Gastrocnemius medialis (tissue), 4 donors: Measurements from ENCODE around the gene CEP170. TPM values are rescaled to one million over a fixed set of nuclear protein-coding genes. Genes with fewer than 3 reads are reported as not detected.
A peak's percentile ranks its signal among the peaks of the same experiment; 100 is the strongest.
"Not testable (repeated sequence)": the region's sequence is repeated elsewhere in the genome, so short reads cannot be mapped to it uniquely, and the experiment has no call there.

Experiments
- ATAC-seq, 2 donors: fragments of 150-250 bp; one replicate each; pipeline ENCODE4 v1.9.1; 2016
- DNase-seq, 2 donors: peaks; one replicate each; pipeline ENCODE4 v3.0.0-alpha.2; 2019
- H3K27ac ChIP-seq, 4 donors: fragments of 200-600 bp; sonication (generic); 1 replicate in 1 of 4; 2 replicates in 3 of 4; pipeline ENCODE4 v1.5.1; 2016 to 2018; ENCODE audit warnings: mild to moderate bottlenecking in 2 of 4, moderate library complexity in 1 of 4
- H3K27me3 ChIP-seq, 3 donors: fragments of 200-600 bp; sonication (generic) in 2 of 3; 1 replicate in 1 of 3; 2 replicates in 2 of 3; pipeline versions ENCODE4 v1.5.1 to v1.6.0; 2016 to 2019; ENCODE audit warnings: mild to moderate bottlenecking in 1 of 3, moderate library complexity in 1 of 3
- H3K36me3 ChIP-seq, 2 donors: fragments of 200-600 bp; sonication (generic) in 1 of 2; one replicate each; pipeline ENCODE4 v1.5.1; 2017 to 2018
- H3K4me1 ChIP-seq, 2 donors: fragments of 200-600 bp; sonication (generic) in 1 of 2; one replicate each; pipeline ENCODE4 v1.5.1; 2016 to 2017; ENCODE audit warnings: mild to moderate bottlenecking in 2 of 2
- H3K4me3 ChIP-seq, 4 donors: fragments of 200-600 bp; sonication (generic) in 3 of 4; 1 replicate in 1 of 4; 2 replicates in 3 of 4; pipeline ENCODE4 v1.5.1; 2016 to 2019; ENCODE audit warnings: mild to moderate bottlenecking in 2 of 4
- H3K9me3 ChIP-seq, 3 donors: fragments of 200-600 bp; sonication (generic) in 2 of 3; 1 replicate in 1 of 3; 2 replicates in 2 of 3; pipeline ENCODE4 v1.5.1; 2016 to 2019
- in situ Hi-C, 4 donors: fragments of 200-750 bp; cut with MboI; loops; one replicate each; pipeline versions ENCODE4 v1.15.0 to v1.8.0; 2017; ENCODE audit warnings: low sequenced_read_pairs in 4 of 4
- intact Hi-C: fragments of 100-400 bp; cut with DNase I; formaldehyde crosslinking; loops from one replicate; pipeline ENCODE4 v1.15.1; 2023; ENCODE audit warnings: low total_unique reads
- total RNA-seq, 4 donors: library from RNA; depleted of rRNA; stranded (reverse); fragments of >200 nt; gene quantifications; one replicate each; pipeline versions ENCODE4 v1.1.0 to v1.2.3, GENCODE V29; 2016

The CEP170 gene
- total RNA-seq, 4 donors from 2014 or later: 13.8 to 36.9 (median 31.1) TPM

GRCh38 chr1:243107171-243107570, 147.9 kb downstream of the CEP170 start:
- H3K27me3 ChIP-seq, H3K4me1 ChIP-seq, in situ Hi-C loops, ATAC-seq, H3K36me3 ChIP-seq, H3K9me3 ChIP-seq, H3K4me3 ChIP-seq, H3K27ac ChIP-seq, DNase-seq, intact Hi-C loops: not testable (repeated sequence)

DNA sequence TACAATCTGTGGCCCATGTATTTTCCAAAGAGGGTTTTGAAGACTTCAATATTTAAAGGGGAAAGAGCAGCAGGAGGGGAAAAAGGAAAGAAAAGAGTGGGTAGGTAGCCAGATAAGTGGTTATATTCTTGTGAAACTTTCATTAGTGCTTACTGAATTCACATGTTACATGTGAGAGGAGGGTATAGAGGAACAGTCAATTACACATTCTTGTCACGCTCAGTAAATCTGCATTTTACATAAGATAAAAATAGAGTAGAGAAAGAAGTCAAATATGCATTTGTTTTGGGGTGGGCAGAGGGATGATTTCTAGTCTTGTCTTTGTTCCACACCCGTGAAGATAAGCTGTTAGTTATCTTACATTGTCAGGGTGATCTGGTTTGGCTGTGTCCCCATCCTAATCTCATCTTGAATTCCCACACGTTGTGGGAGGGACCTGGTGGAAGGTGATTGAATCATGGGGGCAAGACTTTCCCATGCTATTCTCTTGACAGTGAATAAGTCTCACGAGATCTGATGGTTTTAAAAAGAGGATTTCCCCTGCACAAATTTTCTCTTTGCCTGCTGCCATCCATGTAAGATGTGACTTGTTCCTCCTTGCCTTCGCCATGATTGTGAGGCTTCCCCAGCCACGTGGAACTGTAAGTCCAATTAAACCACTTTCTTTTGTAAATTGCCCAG, 149.3 kb downstream of the CEP170 start:
- H3K4me1 ChIP-seq, H3K36me3 ChIP-seq, H3K27ac ChIP-seq, H3K4me3 ChIP-seq, H3K9me3 ChIP-seq, DNase-seq, H3K27me3 ChIP-seq, ATAC-seq, intact Hi-C loops, in situ Hi-C loops: not testable (repeated sequence)

DNA sequence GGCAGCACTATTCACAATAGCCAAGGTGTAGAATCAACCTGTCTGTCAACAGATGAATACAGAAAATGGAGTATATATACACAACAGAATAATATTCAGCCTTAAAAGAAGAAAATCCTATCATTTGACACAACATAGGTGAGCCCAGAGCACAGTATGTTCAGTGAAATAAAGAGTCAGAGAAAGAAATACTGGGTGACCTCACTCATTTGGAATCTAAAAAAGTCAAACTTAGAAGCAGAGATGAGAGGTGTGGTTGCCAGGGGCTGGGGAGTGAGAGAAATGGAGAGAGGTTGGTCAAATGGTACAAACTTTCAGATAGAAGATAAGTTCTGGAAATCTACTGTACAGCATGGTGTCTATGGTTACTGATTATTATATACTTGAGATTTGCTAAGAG, 150.0 kb downstream of the CEP170 start:
- H3K4me1 ChIP-seq, intact Hi-C loops, H3K36me3 ChIP-seq, H3K9me3 ChIP-seq, DNase-seq, H3K27ac ChIP-seq, in situ Hi-C loops, ATAC-seq, H3K4me3 ChIP-seq, H3K27me3 ChIP-seq: not testable (repeated sequence)

DNA sequence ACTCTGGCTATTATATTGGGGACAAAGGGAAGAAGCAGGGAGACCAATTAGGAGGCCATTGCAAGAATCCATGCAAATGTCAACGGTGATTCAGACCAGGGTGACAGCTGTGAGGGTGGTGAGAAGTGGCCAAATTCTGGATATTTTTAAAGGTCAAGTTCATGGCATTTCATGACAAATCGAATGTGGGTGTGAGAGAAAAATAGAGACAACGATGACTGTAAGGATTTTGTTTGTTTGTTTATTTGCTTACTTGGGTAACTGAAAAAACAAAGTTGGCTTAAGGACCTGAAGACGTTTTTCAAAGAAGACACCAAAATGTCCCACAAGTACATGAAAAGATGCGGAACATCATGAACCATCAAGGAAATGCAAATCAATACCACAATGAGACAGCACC, 150.6 kb downstream of the CEP170 start:
- H3K9me3 ChIP-seq, H3K4me3 ChIP-seq, H3K27me3 ChIP-seq, H3K27ac ChIP-seq, ATAC-seq, H3K4me1 ChIP-seq, DNase-seq, in situ Hi-C loops, H3K36me3 ChIP-seq, intact Hi-C loops: not testable (repeated sequence)

DNA sequence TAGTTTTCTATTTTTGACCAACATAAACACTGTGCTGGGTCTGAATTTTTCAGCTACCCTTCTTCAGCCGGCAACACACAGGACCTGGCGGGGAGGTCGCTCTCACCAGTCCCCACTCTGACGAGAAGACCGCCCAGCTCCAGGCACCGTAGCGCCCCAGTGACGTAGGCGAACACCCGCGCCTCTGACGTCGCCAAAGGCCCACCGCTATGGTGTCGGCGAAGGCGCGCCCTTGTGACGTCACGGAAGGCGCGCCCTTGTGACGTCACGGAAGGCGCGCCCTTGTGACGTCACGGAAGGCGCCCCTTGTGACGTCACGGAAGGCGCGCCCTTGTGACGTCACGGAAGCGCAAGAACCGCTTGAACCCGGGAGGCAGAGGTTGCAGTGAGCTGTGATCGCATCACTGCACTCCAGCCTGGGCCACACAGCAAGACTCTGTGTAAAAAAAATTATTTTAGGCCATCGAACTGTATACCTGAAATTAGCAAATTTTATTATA, 153.5 kb downstream of the CEP170 start:
- peak overlapping the region in 2 of 4 donors; percentile 31 to 41 for H3K4me3 ChIP-seq
- in situ Hi-C loops, H3K27ac ChIP-seq, H3K27me3 ChIP-seq, H3K36me3 ChIP-seq, H3K4me1 ChIP-seq, intact Hi-C loops, ATAC-seq, H3K9me3 ChIP-seq: not testable (repeated sequence)
- DNase-seq: peak in 1 of 2 donors; percentile 22

DNA sequence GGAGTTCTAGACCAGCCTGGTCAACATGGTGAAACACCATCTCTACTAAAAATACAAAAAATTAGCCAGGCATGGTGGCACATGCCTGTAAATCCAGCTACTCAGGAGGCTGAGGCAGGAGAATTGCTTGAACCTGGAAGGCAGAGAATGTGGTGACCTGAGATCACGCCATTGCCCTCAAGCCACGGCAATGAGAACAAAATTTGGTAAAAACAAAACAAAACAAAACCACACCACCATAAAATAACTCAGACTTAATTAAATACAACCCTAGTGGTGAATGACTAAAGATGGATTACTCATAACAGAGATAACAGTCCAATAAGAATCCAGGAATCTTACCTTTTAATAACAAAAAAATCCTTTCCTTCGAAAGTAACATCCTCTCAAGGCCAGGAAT, 167.7 kb downstream of the CEP170 start:
- ATAC-seq, H3K27me3 ChIP-seq, H3K27ac ChIP-seq, H3K9me3 ChIP-seq, H3K4me1 ChIP-seq, in situ Hi-C loops, intact Hi-C loops, DNase-seq, H3K36me3 ChIP-seq, H3K4me3 ChIP-seq: not testable (repeated sequence)

Other genes starting within 250 kb of the CEP170 start
- 10 to 100 TPM; 12.3 to 33.9 (median 26.1) TPM for gene SDCCAG8, start 760 bp upstream of the CEP170 start, total RNA-seq